GM19240 (cell line): Measurements from ENCODE around the gene CLTA.
"Not testable (repeated sequence)": the region's sequence is repeated elsewhere in the genome, so short reads cannot be mapped to it uniquely, and the experiment has no call there.

Experiments
- DNase-seq: peaks from one replicate; pipeline ENCODE4 v3.0.0; 2011; ENCODE audit warnings: low spot score; ENCODE audit not compliant: insufficient read length

The CLTA gene

DNA sequence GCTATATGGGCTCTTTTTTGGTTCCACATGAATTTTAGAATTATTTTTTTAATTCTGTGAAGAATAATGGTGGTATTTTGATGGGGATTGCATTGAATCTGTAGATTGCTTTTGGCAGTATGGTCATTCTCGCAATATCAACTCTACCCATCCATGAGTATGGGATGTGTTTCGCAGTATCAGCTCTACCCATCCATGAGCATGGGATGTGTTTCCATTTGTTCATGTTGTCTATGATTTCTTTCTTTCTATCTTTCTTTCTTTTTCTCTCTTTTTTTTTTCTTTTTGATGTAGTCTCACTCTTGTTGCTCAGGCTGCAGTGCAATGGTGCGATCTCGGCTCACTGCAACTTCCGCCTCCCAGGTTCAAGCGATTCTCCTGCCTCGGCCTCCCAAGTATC, 48.5 kb downstream of the CLTA start:
- DNase-seq, result not testable (repeated sequence)

DNA sequence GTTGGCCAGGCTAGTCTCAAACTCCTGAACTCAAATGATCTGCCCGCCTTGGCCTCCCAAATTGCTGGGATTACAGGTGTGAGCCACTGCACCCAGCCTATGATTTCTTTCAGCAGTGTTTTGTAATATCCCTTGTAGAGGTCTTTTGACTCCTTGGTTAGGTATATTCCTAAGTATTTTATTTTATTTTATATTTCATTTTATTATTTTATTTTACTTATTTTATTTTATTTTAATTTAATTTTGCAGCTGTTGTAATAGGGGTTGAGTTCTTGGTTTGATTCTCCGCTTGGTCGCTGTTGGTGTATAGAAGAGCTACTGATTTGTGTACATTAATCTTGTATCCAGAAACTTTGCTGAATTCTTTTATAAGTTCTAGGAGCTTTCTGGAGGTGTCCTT, 49.0 kb downstream of the CLTA start:
- DNase-seq, result not testable (repeated sequence)

DNA sequence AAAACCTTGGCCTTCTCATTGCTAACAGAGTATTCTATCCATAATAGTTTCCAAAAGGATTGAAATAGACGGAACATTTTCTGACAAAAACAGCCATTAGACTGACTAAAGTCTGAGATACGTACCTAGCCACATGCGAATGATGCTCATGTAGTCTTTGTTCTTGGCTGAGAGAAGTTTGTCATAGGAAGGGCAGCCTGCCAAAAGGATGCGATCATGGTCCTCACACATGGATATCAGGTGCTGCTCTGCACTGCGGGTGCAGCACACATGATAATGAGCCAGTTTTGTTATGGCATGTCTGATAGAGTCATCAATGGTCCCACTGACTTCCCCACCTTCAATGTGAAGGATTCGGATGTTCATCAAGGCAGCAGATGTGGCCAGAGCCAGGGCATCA, 55.2 kb downstream of the CLTA start:
- DNase-seq, result no peak

DNA sequence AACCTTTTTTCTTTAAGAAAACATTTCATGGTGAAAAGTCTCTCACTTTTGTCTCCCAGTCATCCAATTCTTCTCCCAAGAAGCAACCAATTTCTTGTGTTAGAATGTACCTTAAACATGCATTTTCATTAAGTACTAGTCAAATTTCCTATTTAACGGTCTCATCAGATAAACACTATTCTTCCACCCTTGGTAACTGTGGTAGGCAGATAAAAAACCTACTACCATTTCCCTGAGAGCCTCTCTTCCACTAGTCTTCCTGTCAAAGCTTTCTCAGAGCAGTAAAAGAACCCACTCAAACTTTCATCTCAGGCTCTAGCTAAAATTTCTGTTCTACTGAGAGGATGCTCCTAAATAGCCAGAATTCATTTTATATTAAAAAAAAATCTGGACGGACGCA, 56.6 kb downstream of the CLTA start:
- no peak for DNase-seq

DNA sequence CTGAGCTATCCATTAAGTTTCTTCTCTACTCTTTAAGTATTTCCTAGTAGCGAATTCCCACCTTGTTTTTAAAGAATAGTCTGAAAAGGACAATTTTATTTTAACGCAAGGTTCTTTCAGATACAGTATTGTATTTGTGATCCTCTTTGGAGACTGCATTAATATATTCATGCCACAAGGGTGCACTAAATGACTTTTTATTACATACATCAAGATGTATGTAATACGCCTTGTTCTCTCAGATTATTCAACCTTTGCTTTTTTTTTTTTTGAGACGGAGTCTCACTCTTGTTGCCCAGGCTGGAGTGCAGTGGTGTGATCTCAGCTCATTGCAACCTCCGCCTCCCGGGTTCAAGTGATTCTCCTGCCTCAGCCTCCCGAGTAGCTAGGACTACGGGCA, 57.3 kb downstream of the CLTA start:
- DNase-seq, result not testable (repeated sequence)

DNA sequence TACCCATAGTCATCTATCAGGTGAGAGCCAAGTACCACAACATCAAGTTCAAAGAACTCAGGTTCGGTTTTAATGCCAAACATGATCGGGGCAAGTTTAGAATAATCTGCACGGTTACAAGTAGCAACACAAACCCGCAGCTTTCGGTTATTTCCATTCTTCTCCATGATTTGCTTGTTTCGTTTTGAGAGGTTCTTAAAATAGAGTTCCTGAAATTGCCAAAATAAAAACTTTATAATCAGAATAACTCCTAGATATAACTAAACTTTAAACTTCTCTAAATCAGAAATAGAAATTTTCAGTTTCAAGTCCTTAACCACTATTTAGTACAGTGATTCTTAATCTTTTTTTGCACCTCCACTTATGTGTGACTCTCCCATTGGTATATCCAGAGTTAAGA, 58.5 kb downstream of the CLTA start:
- no peak for DNase-seq

DNA sequence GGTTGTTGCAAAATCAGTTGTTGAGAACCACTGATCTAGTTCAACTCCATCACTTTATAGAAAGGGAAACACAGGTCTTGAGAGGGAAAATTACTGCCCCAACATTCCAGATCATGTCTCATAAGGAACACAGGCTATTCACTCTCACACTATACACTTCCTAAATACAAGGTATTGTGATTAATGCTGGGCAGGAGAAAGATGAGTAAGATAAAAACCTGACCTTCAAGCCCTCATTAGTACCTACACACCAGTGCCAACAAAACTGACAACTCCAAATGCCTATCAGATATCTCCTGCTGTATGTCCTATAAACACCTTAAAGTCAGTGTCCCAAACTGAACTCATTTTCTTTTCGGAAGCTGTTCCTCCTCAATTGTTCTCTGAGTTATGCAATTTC, 59.4 kb downstream of the CLTA start:
- DNase-seq, result no peak

DNA sequence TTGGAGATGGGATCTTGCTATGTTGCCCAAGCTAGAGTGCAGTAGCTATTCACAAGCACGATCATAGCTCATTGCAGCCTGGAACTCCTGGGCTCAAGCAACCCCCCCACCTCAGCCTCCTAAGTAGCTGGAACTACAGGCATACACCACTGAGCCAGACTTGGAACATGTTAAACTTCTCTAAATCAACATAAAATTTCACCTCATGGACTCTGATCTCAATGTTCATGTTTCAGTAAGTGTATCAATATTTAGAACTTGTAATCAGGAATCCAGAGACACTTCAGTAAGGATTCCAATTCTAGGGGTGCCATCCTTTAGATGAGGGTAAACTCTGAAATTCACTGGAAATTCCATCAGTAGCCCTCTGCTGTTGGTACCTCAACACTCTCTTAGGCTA, 60.7 kb downstream of the CLTA start:
- DNase-seq, result no peak

DNA sequence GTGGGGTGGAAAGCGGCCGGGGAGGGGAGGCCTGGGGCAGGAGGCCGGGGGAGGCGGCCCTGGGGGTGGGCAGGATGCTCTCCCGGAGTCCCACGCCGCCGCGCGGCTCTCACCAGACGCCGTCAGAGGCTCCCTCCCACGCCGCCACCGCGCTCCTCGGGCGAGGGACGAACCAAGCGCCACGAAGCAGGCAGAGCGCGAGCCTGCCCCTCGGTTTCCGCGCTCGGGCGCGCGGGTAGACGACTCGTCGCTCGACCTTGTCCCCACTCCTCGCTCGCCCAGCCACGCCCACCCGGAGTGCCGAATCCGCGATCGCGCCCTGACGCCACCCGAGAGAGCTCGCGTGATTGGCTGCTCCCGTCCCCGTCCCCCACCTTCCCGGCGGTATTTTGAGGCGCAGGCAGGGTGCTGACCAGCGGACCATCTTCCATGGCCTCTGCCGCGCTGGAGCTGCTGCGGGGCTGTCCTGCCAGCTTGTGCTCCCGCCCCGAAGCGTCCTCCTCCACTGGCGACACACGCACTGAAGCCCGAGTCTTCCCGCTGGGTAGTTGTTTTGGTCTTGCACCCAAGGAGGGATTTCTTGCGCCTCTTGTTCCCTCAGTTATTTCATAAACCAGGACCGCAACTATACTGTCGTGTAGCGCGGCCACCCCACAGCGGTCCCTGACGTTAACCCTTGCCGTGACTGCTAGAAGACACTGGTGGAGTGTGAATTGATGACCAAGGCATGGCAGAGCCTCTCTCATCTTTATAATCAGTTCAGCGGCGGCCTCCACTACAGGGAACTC, 67.7 kb downstream of the CLTA start, which contains the start of gene GNE:
Gene GNE, minus strand, starts transcription at position 241 of the 788 bp plus-strand sequence. CDS start 9,093 bp downstream, outside the sequence.
- peak; percentile 67 for DNase-seq

DNA sequence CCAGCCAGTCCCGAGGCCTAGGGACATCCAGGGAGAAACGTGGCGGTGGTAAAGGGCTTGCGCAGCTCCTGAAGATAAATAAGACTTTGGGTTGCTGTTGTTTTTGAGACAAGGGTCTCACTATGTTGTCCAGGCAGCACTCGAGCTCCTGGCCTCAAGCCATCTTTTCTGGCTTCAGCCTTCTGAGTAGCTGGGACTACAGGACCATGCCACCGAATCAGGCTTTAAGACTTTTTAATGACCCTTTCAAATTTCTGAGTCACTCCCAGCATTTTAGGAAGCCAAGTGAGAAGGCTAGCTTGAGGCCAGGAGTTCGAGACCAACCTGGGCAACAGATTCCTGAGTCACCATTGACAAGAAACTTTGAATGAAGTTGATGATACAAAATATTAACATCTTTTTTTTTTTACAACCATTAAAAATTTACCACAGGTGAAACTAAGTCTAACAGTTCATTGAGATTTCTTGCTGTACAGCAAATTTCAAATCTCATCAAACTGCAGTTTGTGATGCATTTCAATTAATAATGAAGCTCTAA, 68.3 kb downstream of the CLTA start:
- no peak for DNase-seq
